HepG2 (cell line): ENCODE data around the gene POSTN.

Experiments
- CTCF ChIP-seq: sonication (generic); formaldehyde crosslinking; IDR thresholded peaks from 2 replicates; pipeline ENCODE4 v1.5.0; 2020; ENCODE audit warnings: mild to moderate bottlenecking, missing genetic modification reagents, moderate library complexity
- KAT8 ChIP-seq: IDR thresholded peaks from 2 replicates; pipeline ENCODE4 v1.6.1; 2016; ENCODE audit warnings: missing genetic modification reagents, missing compliant biosample characterization
- POLR2AphosphoS5 ChIP-seq: IDR thresholded peaks from 2 replicates; pipeline ENCODE4 v1.6.1; 2012; ENCODE audit warnings: low read depth, low read length
- ZBTB7A ChIP-seq: sonication (generic); formaldehyde crosslinking; IDR thresholded peaks from 2 replicates; pipeline ENCODE4 v1.8.0; 2022; ENCODE audit warnings: mild to moderate bottlenecking, missing genetic modification reagents
- ZHX1 ChIP-seq: sonication (generic); formaldehyde crosslinking; IDR thresholded peaks from 2 replicates; pipeline ENCODE4 v1.8.1; 2022; ENCODE audit warnings: low read depth, mild to moderate bottlenecking, missing genetic modification reagents
- ZKSCAN1 ChIP-seq: fragments of 150-350 bp; IDR thresholded peaks from 2 replicates; pipeline ENCODE4 v1.6.1; 2014; ENCODE audit warnings: low read length

GRCh38 chr13:37587236-37587635 lies 11.3 kb downstream of the POSTN start:
- TF ChIP-seq ZBTB7A (CRISPR knock-in tag): no peak
- TF ChIP-seq ZKSCAN1: no peak
- TF ChIP-seq ZHX1: no peak
- TF ChIP-seq KAT8 (CRISPR knock-in tag): no peak
- TF ChIP-seq POLR2AphosphoS5: no peak
- TF ChIP-seq CTCF (CRISPR knock-in tag): no peak
